ENCODE measurements around the gene SLC22A23.
"Not testable (repeated sequence)": the region's sequence is repeated elsewhere in the genome, so short reads cannot be mapped to it uniquely, and the experiment has no call there.

SLC22A23 gene

GRCh38 chr6:3384241-3385143 lies 72.4 kb downstream of the SLC22A23 start:
- no peak for DNase-seq

- DNase-seq, result no peak
Observed at GRCh38 chr6:3383525-3383924, 73.3 kb downstream of the SLC22A23 start.

DNA sequence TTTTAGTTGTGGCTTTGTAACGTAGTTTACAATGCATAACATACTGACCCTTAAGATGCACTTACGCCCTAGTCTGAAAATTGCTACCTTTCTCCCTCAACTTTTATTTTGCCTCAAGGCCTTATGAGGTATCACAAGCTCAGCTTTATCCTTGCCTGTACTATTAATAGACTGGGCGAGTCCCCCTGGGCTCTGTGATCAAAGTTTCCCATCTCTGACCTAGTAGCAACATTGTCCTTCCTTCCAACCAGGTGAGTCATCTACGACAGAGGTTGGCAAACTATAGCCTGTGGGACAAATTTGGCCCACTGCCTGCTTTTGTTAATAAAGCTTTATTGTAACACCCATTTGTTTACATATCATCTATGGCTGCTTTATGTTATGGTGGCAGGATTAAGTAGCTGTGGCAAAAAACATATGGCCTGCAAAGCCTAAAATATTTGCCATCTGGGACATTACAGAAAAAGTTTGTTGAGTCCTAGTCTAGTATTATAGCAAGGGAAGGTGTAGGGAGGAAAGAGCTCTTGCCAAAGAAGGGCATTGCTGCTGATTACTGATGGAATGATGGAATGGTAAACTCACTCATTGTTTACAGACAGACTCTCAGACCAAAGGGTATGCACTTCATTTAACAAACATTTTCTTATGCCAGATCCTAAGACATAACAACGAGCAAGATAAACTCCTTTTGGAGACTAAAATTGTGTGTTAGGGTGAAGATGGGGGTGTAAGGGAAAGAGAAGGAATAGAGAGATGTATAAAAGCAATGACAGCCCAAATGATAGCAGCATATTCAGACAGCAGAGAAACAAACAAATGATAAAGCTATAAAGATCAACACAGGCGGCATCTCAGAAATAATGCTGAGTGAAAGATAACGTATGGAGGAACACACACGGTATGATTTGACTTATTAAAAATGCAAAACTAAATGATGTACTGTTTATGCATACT lies 74.2 kb downstream of the SLC22A23 start:
- no peak for DNase-seq

DNA sequence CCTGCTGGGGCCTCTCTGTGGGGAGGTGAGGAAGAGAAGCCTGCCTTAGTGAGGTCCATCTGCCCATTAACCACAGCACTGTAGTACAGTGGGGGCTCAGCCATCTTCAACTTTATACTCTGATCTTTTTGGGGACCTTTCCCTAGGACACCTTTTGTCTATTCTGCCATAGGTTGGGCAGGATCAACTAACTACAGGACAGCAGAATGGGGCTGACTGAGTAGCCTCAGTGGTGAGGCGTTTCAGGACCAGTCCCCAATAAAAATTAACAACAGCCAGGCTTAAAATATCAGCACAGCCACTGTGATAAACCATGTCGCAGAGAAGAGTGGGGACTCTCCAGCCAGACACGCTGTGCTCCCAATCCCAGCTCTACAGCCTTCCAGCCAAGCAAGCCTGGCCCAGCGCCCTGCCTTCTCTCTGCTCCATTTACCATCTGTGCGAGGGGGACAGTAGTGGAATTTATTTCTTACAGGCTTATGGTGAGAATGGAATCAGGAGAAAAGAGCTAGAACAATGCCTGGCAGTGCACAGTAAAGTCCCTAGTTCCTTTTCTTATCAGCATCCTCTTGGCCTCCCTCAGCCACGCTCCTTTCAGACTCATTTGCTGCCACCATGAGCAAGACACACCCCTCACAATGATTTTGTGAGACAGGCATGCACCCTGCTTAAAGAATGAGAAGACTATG lies 75.5 kb downstream of the SLC22A23 start:
- DNase-seq, result no peak

GRCh38 chr6:3380344-3381232 lies 76.3 kb downstream of the SLC22A23 start:
- no peak for DNase-seq

- no peak for DNase-seq
Observed at GRCh38 chr6:3379482-3380060, 77.3 kb downstream of the SLC22A23 start.

DNA sequence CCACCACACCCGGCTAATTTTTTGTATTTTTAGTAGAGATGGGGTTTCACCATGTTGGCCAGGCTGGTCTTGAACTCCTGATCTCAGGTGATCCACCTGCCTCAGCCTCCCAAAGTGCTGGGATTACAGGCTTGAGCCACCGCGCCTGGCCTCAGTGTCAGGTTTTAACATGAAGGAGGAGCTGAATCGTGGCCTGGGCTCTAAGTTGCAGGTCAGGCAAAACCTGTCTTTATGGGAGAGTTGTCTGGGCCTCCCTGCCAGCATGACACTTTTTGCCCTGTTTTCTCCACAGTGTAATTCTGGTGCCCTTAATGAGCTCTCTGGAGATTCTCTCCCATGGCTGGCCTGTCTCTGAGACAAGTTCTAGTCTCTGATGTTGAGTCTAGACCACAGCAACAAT lies 78.0 kb downstream of the SLC22A23 start:
- DNase-seq, result not testable (repeated sequence)

- not testable (repeated sequence) for DNase-seq
Observed at GRCh38 chr6:3378398-3378782, 78.5 kb downstream of the SLC22A23 start.

DNA sequence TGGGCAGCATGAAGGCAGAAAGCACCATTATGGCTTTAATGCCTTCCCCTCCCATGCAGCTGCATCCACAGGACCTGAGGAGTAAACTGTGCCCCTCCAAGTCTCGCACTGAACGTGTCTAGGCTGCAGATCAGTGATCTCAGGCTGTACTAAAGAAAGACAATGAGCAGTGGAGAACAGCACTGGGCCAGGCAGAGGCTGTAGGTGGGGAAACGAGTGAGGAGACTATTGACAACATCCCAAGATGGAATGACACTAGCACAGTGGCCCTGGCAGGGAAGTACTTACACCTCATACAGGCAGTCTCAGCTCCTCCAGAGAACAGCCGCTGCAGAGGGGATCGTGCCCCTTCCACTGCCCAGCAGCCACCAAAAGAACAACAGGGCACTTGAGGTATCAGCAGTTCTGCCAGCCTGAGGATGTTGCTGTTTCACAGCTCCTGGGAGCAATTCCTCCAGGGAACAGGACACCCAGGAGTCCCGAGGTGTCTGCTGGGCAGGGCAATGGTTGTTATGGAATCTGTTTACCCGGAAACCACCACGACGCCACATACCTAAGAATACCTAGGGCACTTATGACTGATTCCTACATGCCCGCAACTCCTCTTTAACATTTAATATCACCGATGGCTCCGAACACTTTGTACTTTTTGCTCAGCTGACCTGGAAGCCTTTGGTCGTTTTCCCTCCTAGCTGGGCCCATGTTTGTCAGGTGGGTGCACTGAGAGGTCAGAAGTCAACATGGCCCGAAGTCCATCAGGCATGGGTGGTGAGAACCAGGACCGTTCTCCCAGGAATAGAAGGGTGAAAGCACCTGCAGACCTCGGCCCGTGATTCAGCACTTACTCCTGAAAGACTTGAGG lies 79.1 kb downstream of the SLC22A23 start:
- DNase-seq, result no peak

GRCh38 chr6:3376893-3377535 lies 79.8 kb downstream of the SLC22A23 start:
- DNase-seq, result no peak

DNA sequence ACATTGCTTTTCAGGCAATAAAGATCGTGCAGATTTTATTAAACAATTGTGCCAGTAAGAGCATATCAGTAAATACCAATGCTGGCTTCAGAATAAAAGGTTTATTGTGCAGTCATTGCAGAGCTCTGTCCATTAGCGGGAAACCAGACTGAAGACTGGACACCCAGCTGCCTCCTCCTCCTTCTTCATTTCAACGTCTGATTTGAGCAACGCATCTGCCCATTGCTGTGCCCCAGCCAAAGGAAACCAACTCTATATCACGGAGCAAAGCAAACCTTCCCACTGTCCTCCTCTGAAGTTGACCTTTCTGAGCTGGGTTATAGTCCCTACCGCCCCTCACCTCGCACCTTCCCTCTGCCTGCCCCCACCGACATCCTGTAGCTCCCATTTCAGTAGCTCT lies 80.8 kb downstream of the SLC22A23 start:
- DNase-seq, result no peak

DNA sequence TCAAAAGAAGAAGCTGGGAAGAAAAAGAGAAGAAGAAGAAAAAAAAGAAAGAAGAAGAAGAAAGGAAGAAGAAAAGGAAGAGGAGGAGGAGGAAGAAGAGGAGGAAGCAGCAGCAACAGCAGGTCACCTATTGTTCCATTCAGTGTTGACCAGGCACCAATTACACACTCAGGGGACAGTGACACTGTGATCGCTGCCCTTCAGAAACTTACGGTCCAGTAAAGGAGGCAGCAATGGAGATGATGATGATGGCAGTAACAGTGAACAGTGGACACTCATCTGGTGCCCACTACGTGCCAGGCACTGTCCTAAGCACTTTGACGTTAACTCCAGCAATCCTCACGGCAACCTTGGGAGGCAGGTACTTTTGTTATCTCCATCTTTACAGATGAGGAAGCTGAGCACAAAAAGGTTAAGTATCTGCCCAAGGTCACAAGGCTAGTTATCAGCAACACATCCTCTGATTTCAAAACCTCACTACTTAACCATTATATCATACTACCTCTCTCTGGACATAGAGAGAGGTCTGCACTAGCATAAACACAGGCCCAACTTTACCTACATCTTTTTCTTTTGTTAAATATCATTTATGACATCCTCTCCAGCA lies 83.2 kb downstream of the SLC22A23 start:
- DNase-seq, result no peak

GRCh38 chr6:3372912-3373554 lies 83.8 kb downstream of the SLC22A23 start:
- no peak for DNase-seq

- DNase-seq, result no peak
Observed at GRCh38 chr6:3372184-3372846, 84.5 kb downstream of the SLC22A23 start.

GRCh38 chr6:3371222-3371949 lies 85.5 kb downstream of the SLC22A23 start:
- DNase-seq, result no peak

DNA sequence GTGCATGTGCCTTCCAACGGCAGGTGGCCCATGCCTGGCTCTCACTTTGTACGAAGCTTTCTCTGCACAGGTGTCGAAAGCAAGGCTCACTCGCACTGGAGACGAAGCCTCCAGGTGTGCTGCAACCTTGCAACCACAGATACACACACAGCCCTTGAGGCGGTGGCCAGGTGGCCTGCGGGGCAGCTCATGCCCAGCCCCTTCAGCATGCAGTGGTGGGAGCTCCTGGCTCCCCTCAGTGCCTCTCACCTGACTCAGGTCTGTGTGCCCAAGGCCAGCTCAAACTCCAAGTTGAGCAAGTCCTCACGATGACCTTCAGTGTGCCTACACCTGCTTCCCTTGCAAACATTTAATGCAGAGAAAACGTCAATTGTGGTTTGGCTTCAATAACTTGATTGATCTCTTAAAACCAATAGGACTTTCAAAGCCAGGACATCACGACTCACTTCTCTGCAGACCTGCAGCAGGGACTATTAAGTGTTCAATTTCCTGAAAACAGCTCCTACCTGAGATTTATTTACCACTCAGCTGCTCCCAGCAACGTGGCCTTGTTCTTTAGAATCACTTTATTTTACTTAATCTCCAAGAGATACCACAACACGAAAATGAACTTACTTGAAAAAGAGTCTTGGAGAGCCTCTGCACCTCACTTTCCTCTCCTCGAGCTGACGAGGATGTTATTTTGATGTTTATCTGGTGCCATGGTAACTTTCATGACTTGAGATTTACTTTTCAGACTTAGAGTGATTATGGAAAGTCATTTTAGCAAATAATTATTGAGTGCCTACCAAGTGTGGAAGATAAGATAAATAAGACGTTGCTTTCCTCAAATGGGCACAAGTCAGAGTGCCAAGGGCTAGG lies 86.3 kb downstream of the SLC22A23 start:
- no peak for DNase-seq

- no peak for DNase-seq
Observed at GRCh38 chr6:3369985-3370360, 86.9 kb downstream of the SLC22A23 start.
